Measurements from ENCODE around the gene PACS2. TPM values are rescaled to one million over a fixed set of nuclear protein-coding genes. Genes with fewer than 3 reads are reported as not detected.
A peak's percentile ranks its signal among the peaks of the same experiment; 100 is the strongest.
"Not testable (repeated sequence)": the region's sequence is repeated elsewhere in the genome, so short reads cannot be mapped to it uniquely, and the experiment has no call there.

PACS2 gene
- total RNA-seq, 1 donor from 2014 or later, result 73.0 TPM

DNA sequence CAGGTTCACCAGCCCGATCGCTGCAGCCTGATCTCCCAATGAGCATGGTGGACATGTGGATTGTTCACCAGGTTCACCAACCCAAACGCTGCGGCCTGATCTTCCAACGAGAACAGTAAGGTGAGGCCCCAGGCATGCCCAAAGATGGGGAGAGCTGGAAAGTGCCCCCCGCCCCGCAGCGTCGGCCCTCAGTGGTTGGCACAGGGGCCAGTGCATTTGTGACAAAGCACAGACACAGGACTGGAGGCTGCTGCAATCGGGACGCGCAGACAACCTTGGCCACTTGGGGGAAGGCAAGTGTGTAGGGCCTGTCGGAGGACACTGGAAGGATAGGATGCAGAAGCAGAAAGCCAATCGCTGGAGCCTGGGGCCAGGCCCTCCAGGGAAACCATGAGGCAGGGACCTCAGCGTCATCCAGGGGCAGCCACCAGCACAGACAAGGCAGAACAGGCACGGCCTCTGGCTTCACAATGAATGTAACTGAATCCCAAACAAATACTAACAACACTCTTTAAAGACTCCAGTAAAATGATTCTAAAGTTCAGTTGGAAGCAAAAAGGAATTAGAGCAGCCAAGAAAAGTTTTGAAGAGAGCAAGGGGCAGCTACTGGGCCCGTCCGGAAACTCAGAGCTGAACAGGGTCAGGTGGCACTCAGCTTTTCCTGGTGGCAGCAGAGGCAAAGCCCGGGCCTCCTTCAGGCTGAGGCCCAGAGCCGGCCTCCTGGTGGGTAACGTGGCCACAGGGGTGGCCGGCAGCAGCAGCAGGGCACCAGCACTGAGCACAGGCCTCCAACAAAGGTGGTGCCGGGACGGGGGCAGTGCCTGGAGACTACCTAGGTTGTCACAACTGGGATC, 27.1 kb upstream of the PACS2 start:
- no peak for DNase-seq (ENCODE audit: low spot score in 2 of 2)
- FAIRE-seq, result no peak

GRCh38 chr14:105288936-105289335, 25.6 kb upstream of the PACS2 start:
- DNase-seq (ENCODE audit: low spot score in 2 of 2); FAIRE-seq: not testable (repeated sequence)

DNA sequence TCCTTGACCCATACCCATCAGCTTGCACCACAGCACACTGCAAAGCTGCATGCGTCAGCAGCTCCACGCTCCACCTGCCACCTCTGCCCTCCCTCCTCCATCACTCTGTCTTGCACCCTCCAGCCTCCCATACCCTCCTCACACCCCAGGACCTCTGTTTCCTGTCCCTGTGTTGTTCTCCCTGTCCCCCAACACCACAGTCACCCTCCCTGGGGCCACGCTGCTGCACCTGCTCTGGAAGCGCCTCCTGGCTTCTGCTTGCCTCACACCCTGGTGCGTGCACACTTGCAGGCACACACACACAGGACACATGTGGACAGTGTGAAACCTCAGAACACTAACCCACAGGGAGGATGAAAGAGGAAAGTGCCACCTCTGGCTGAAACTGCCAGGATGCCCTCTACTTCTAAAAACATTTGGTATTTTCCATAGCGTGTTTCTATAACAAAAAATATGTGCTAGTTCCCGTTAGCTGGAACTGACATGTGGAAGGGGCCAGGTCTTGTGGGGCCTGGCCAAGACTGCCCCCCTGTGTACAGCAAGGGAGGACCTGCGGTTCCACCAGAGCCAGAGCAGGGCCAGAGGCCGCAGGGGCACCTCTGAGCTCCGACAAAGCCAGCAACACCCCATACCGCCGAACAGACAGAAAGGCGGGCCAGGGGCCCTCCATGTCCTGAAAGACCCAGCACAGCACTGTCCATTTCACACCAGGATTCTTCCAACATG, 23.8 kb upstream of the PACS2 start:
- no peak for FAIRE-seq
- DNase-seq (ENCODE audit: low spot score in 2 of 2), result peak in 1 of 2 donors; percentile 14

- FAIRE-seq (no peak), DNase-seq (ENCODE audit: low spot score in 2 of 2) (peak in 1 of 2 donors; percentile 2)
Measured at GRCh38 chr14:105292826-105293711, 21.5 kb upstream of the PACS2 start.

DNA sequence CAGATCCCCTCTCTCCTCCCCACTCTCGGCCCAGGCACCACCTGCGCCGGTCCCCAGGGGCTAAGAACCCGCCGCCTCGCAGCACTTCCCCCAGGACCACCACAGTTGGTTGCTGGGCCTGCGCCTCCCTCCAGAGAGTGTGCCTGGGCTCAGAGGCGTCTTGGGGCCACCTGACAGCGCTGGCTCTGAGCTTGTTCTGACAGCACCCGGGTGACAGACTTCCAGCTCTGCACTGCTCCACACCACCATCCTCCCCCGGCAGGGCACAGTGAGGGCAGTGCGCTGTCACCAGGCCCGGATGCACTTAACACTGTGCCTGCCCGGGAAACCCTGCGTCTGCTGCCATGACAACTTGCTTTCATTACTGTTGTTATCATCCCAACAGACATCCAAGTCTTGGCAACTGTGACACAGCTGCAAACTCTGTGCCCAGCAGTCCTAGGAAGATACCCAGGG, 20.4 kb upstream of the PACS2 start:
- peak in 1 of 2 donors; percentile 4 for DNase-seq (ENCODE audit: low spot score in 2 of 2)
- no peak for FAIRE-seq

DNA sequence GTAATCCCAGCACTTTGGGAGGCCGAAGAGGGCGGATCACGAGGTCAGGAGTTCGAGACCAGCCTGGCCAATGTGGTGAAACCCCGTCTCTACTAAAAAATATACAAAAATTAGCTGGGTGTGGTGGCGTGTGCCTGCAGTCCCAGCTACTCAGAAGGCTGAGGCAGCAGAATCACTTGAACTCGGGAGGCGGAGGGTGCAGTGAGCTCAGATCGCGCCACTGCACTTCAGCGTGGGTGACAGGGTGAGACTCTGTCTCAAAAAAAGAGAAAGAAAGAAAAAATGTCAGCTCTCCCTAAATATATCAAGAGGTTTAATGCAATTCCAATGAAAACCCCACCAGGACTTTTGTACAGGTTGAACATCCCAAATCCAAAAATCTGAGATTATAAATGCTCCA, 17.2 kb upstream of the PACS2 start:
- not testable (repeated sequence) for DNase-seq (ENCODE audit: low spot score in 2 of 2); FAIRE-seq

DNA sequence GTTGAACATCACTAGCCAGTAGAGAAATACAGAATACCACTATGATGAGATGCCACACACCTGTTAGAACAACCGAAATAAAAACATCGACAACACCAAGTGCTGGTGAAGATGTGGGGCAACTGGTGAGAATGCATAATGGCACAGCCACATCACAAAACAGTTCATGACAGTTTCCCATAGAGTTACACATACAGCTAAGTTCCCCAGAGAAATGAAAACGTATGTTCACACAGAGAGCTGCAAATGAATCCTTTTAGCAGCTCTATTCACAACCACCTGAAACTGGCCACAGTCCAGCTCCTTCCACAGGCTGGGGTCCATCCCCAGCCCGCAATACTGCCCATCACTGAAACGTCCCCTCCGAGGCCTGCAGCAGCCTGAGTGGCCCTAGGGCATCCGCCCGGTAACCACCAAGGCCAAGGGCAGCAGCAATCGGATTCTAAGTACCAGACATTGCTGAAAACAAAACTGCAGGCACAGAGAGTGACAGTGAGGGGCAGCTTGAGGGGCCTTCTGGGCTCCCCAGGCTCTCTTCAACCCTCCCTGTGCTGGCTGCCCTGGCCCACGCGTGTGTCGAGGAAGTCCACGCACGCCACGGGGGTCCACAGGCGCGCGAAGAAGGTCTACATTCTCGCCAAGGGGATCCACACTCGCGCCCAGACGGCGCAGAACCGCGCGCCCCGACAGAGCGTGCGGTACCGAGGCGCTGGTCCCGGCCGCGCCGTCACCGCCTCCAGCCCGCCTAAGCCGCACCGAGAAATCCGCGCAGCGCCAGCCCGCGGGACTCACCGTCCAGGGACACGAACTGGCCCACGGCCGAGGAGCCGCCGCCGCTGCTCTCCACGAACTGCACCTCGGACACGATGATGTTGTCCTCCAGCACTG, 14.7 kb upstream of the PACS2 start:
- DNase-seq (ENCODE audit: low spot score in 2 of 2) (no peak), FAIRE-seq (no peak)

- peak; percentile 89 to 90 for DNase-seq (ENCODE audit: low spot score in 2 of 2)
Measured at GRCh38 chr14:105300542-105301102, 13.9 kb upstream of the PACS2 start, which contains the start of gene BRF1. Gene BRF1, minus strand, starts transcription at chr14:105301001. Its CDS starts 372 bp downstream, at chr14:105300629.

DNA sequence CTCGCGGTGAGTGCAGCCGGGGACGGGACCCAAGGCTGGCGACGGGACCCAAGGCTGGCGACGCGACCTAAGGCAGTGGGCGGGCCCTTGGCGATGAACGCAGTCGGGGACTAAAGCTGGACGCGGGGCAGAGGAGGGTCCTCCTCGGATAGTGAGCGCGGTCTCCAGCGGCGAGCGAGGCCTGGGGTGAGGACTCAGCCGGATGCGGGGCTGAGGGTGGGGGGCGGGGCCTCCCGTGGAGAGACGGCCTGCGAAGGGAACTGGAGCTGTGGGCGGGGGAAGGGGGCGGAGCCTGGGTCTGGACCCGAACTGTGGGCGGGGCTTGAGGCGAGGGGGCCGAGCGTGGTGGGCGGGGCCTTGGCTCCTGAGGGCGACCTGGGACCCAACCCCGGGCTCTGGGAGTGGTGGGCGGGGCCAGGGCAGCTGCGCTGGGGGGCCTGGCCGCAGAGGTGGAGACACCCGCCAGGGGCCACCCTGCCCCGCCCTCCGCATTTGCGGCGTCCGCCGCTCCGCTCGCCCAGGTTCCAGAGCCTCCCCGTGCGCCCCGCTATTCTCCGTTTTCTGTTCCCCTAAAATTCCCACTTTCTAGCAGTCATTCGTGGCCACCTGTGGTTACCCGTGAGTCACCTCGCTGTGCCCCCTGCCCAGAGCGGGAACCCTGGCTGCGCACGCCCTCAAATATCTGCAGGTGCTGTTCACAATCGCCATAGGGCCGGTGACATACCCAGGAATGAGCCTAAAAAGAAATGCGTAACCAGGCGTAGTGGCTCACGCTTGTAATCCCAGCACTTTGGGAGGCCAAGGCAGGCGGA, 13.2 kb upstream of the PACS2 start:
- DNase-seq (ENCODE audit: low spot score in 2 of 2) (peak; percentile 98 to 99), FAIRE-seq (no peak)

More at GRCh38 chr14:105300542-105301102, 13.9 kb upstream of the PACS2 start, which contains the start of gene BRF1:
- FAIRE-seq, result no peak

- DNase-seq (ENCODE audit: low spot score in 2 of 2); FAIRE-seq: not testable (repeated sequence)
Measured at GRCh38 chr14:105301915-105302249, 12.7 kb upstream of the PACS2 start.

GRCh38 chr14:105303949-105304348, 10.6 kb upstream of the PACS2 start:
- DNase-seq (ENCODE audit: low spot score in 2 of 2) (no peak), FAIRE-seq (no peak)

- no peak for FAIRE-seq
- no peak for DNase-seq (ENCODE audit: low spot score in 2 of 2)
Measured at GRCh38 chr14:105304565-105304964, 10.0 kb upstream of the PACS2 start.

DNA sequence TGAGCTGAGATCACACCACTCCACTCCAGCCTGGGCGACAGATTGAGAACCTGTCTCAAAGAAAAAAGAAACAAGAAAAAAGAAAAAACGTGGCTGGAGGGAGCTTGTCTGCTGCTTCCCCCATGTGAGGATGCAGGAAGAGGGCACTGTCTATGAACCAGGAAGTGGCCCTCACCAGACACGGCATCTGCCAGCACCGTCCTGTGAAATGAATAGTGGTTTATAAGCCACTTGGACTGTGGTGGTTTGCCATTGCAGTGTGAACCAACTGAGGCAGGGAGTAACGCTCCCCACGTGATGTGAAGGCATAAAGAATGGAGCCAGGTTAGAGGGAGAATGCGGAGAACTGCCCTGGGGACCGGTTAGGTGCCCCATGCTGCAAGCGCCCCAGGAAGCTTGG, 9.2 kb upstream of the PACS2 start:
- DNase-seq (ENCODE audit: low spot score in 2 of 2) (no peak), FAIRE-seq (no peak)

GRCh38 chr14:105305791-105306190, 8.8 kb upstream of the PACS2 start:
- no peak for DNase-seq (ENCODE audit: low spot score in 2 of 2)
- no peak for FAIRE-seq

DNA sequence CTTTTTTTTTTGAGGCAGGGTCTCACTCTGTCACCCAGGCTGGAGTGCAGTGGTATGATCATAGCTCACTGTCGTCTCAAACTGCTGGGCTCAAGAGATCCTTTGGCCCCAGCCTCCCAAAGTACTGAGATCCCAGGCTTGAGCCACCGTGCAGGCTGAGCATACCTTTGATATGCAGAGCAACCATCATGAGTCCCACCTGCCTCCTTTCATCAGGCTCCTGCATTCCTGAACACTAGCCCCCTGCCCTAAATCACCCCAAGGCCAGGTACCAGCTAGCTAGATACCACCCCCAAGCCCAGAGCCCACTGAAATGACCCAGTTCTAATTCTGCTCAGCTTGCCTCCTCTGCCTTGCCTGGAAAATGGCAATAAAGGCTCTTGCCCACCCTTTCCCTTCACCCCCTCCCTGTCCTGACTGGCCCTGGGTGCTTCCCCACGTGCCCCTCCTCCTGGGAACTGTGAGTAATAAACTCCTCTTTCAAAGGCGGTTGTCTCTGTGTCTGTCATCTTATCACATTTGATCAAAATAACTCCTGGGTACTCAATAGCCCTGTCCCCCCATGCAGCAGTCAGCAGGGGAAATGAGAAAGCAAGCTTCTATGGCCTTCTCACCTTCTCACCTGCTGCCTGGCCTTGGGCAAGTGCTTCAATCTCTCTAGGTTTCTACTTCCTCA, 7.4 kb upstream of the PACS2 start:
- FAIRE-seq (no peak), DNase-seq (ENCODE audit: low spot score in 2 of 2) (no peak)

GRCh38 chr14:105309371-105309770, 5.2 kb upstream of the PACS2 start:
- no peak for FAIRE-seq

DNA sequence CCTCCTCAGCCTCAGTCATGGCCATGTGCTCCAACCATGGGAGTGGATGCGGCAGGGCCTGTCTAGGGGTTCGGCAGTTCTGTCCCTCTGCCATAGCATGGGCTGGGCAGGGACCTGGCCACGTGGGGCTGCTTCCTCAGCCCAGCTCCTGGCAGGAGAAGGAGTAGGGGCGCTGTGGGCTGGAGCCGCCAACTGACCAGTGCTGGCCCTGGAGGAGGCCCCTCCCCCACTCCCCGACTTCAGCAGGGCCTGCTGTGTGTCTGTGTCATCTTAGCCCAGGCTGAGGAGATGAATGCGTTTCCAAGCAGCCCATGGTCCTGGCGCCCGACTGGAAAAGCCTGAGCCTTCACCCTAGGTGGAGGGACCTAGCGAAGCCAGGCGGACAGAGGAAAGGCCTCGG, 2.7 kb upstream of the PACS2 start:
- FAIRE-seq (no peak), DNase-seq (ENCODE audit: low spot score in 2 of 2) (no peak)

More at GRCh38 chr14:105309371-105309770, 5.2 kb upstream of the PACS2 start:
- no peak for DNase-seq (ENCODE audit: low spot score in 2 of 2)

GRCh38 chr14:105312973-105313372, 1.6 kb upstream of the PACS2 start:
- FAIRE-seq (no peak), DNase-seq (ENCODE audit: low spot score in 2 of 2) (peak; percentile 46 to 54)
